Hepatocyte (in vitro differentiated cells): ENCODE measurements around the gene LSM5. TPM values are rescaled to one million over a fixed set of nuclear protein-coding genes. Genes with fewer than 3 reads are reported as not detected.

ENCODE experiments used
- DNase-seq: peaks from one replicate; pipeline ENCODE4 v3.0.0-alpha.2; 2016; ENCODE audit warnings: low spot score
- H2AFZ ChIP-seq: fragments of 200-600 bp; sonication (generic); 2 replicates; pipeline ENCODE4 v1.6.0; 2016; ENCODE audit warnings: antibody characterized with exemption, mild to moderate bottlenecking
- H3K27ac ChIP-seq: fragments of 200-600 bp; sonication (generic); 2 replicates; pipeline ENCODE4 v1.5.1; 2016; ENCODE audit warnings: mild to moderate bottlenecking
- H3K27me3 ChIP-seq: fragments of 200-600 bp; sonication (generic); 2 replicates; pipeline ENCODE4 v1.6.1; 2016
- H3K36me3 ChIP-seq: fragments of 200-600 bp; sonication (generic); replicated peaks from 2 replicates; pipeline ENCODE4 v1.5.1; 2016; ENCODE audit warnings: low read depth; ENCODE audit not compliant: insufficient read depth
- H3K4me1 ChIP-seq: fragments of 200-600 bp; sonication (generic); 2 replicates; pipeline ENCODE4 v1.5.1; 2016; ENCODE audit warnings: mild to moderate bottlenecking, moderate library complexity; ENCODE audit not compliant: insufficient read depth
- H3K4me2 ChIP-seq: fragments of 200-600 bp; sonication (generic); 2 replicates; pipeline ENCODE4 v1.6.0; 2016
- H3K4me3 ChIP-seq: fragments of 200-600 bp; sonication (generic); 2 replicates; pipeline ENCODE4 v1.5.1; 2016; ENCODE audit warnings: mild to moderate bottlenecking
- H3K79me2 ChIP-seq: fragments of 200-600 bp; sonication (generic); 2 replicates; pipeline ENCODE4 v1.6.0; 2017; ENCODE audit warnings: mild to moderate bottlenecking
- H3K9me2 ChIP-seq: fragments of 200-600 bp; sonication (generic); replicated peaks from 2 replicates; pipeline ENCODE4 v1.6.0; 2017; ENCODE audit warnings: mild to moderate bottlenecking; ENCODE audit not compliant: insufficient read depth
- H3K9me3 ChIP-seq: fragments of 200-600 bp; sonication (generic); 2 replicates; pipeline ENCODE4 v1.5.1; 2016; ENCODE audit warnings: low read depth, mild to moderate bottlenecking
- H4K20me1 ChIP-seq: fragments of 200-600 bp; sonication (generic); 2 replicates; pipeline ENCODE4 v1.6.0; 2016; ENCODE audit warnings: mild to moderate bottlenecking; ENCODE audit not compliant: insufficient read depth, poor library complexity, severe bottlenecking
- CTCF ChIP-seq: fragments of 200-600 bp; sonication (generic); IDR thresholded peaks from 2 replicates; pipeline ENCODE4 v1.5.1; 2016; ENCODE audit warnings: antibody characterized with exemption, mild to moderate bottlenecking; ENCODE audit not compliant: poor library complexity
- EZH2 ChIP-seq: fragments of 200-600 bp; sonication (generic); IDR thresholded peaks from 2 replicates; pipeline ENCODE4 v1.6.1; 2016; ENCODE audit warnings: antibody characterized with exemption, mild to moderate bottlenecking, borderline replicate concordance
- EZH2phosphoT487 ChIP-seq: fragments of 200-600 bp; sonication (generic); IDR thresholded peaks from one replicate; pipeline ENCODE4 v1.6.1; 2018; ENCODE audit warnings: antibody characterized with exemption, mild to moderate bottlenecking, low read depth, moderate library complexity; ENCODE audit not compliant: unreplicated experiment, severe bottlenecking
- WGBS: methylation state at CpG from one replicate; pipeline ENCODE4 v1.1.6; 2016; ENCODE audit warnings: low lambda C conversion rate; ENCODE audit errors: missing lambda C conversion rate; 5-methylcytosine and 5-hydroxymethylcytosine counted together
- polyA plus RNA-seq: library from polyadenylated mRNA; unstranded; fragments of >200 nt; fragmentation: Nextera tagmentation; extraction: Ambion mirVana; gene quantifications from 2 replicates; pipeline ENCODE4 v1.2.1, GENCODE V29; 2016
- total RNA-seq: library from RNA; depleted of rRNA; stranded (reverse); fragments of >200 nt; gene quantifications from 2 replicates; pipeline ENCODE4 v1.2.3, GENCODE V29; 2014

LSM5 gene
- total and polyA plus RNA-seq, 2 experiments from 2014 or later: 38.4 to 92.7 TPM

- DNase-seq: no peak
Observed at GRCh38 chr7:32533276-32534029, 43.3 kb upstream of the LSM5 start.

GRCh38 chr7:32532716-32533115, 42.5 kb upstream of the LSM5 start:
- TF ChIP-seq EZH2: no peak
- no peak for TF ChIP-seq EZH2phosphoT487
- no peak for TF ChIP-seq CTCF
- Histone ChIP-seq H3K36me3 (no peaks in the 10 kb centered on the region), H3K4me3 (no peak overlapping the region), H3K4me1 (no peaks in the 10 kb centered on the region), H3K9me3 (no peaks in the 10 kb centered on the region), H3K9me2 (no peaks in the 10 kb centered on the region), H3K27me3 (no peaks in the 10 kb centered on the region), H4K20me1 (peaks cover 15% of the 10 kb centered on the region), H3K27ac (no peak overlapping the region), H2AFZ (no peak overlapping the region), H3K4me2 (no peak overlapping the region), H3K79me2 (peaks cover 78% of the 10 kb centered on the region)
- DNase-seq: no peak
- 97% methylated on average over 4 of the region's 5 CpGs for WGBS

More at GRCh38 chr7:32533276-32534029, 43.3 kb upstream of the LSM5 start:
- H3K4me3 ChIP-seq: no peak overlapping the region
- peaks cover 79% of the 10 kb centered on the region for H3K79me2 ChIP-seq
- H3K4me2 ChIP-seq: no peak overlapping the region
- no peaks in the 10 kb centered on the region for H3K9me3 ChIP-seq
- H3K4me1 ChIP-seq: no peaks in the 10 kb centered on the region
- no peaks in the 10 kb centered on the region for H3K9me2 ChIP-seq
- no peak overlapping the region for H2AFZ ChIP-seq
- H3K36me3 ChIP-seq: no peaks in the 10 kb centered on the region
- peaks cover 15% of the 10 kb centered on the region for H4K20me1 ChIP-seq
- 81% methylated on average over 8 of the region's 8 CpGs for WGBS
- TF ChIP-seq CTCF (no peak), EZH2 (no peak), EZH2phosphoT487 (no peak)
- no peaks in the 10 kb centered on the region for H3K27me3 ChIP-seq
- no peak overlapping the region for H3K27ac ChIP-seq

GRCh38 chr7:32532086-32532485, 41.9 kb upstream of the LSM5 start:
- TF ChIP-seq CTCF: no peak
- no peak for TF ChIP-seq EZH2
- peaks cover 81% of the 10 kb centered on the region for H3K79me2 ChIP-seq

GRCh38 chr7:32531402-32531801, 41.2 kb upstream of the LSM5 start:
- Histone ChIP-seq H2AFZ (no peak overlapping the region), H3K79me2 (peaks cover 81% of the 10 kb centered on the region), H3K36me3 (no peaks in the 10 kb centered on the region), H3K9me3 (no peaks in the 10 kb centered on the region), H3K27ac (no peak overlapping the region), H3K27me3 (no peaks in the 10 kb centered on the region), H3K4me3 (no peak overlapping the region), H3K9me2 (no peaks in the 10 kb centered on the region), H4K20me1 (peaks cover 15% of the 10 kb centered on the region), H3K4me2 (no peak overlapping the region), H3K4me1 (no peaks in the 10 kb centered on the region)
- no peak for DNase-seq
- WGBS: 88% methylated on average over 13 of the region's 13 CpGs
- TF ChIP-seq CTCF: no peak
- TF ChIP-seq EZH2: no peak
- TF ChIP-seq EZH2phosphoT487: no peak

More at GRCh38 chr7:32532086-32532485, 41.9 kb upstream of the LSM5 start:
- Histone ChIP-seq H3K9me3 (no peaks in the 10 kb centered on the region), H3K27ac (no peak overlapping the region), H3K9me2 (no peaks in the 10 kb centered on the region), H2AFZ (no peak overlapping the region), H4K20me1 (peaks cover 15% of the 10 kb centered on the region), H3K27me3 (no peaks in the 10 kb centered on the region), H3K4me2 (no peak overlapping the region), H3K4me1 (no peaks in the 10 kb centered on the region), H3K36me3 (no peaks in the 10 kb centered on the region), H3K4me3 (no peak overlapping the region)
- DNase-seq: no peak
- 67% methylated on average over 3 of the region's 3 CpGs for WGBS
